Gastrocnemius medialis (tissue), 4 donors: ENCODE results near the gene GGA2.

Experiments used
- POLR2A ChIP-seq, 2 donors: fragments of 450-650 bp; IDR thresholded peaks; one replicate each; pipeline ENCODE4 v1.6.1; 2017; ENCODE audit warnings: antibody characterized with exemption in 2 of 2, mild to moderate bottlenecking in 2 of 2, moderate library complexity in 2 of 2
- TF ChIP-seq, protein P1 (sequence below), 5 experiments: fragments of 450-650 bp in 3 of 5; fragments of 200-600 bp in 2 of 5; sonication (generic) in 2 of 5; IDR thresholded peaks in 4 of 5; conservative IDR thresholded peaks in 1 of 5; 1 replicate in 4 of 5; 2 replicates in 1 of 5; pipeline ENCODE4 v1.5.1; 2016 to 2019; ENCODE audit warnings: antibody characterized with exemption in 5 of 5, mild to moderate bottlenecking in 3 of 5, moderate library complexity in 3 of 5

DNA sequence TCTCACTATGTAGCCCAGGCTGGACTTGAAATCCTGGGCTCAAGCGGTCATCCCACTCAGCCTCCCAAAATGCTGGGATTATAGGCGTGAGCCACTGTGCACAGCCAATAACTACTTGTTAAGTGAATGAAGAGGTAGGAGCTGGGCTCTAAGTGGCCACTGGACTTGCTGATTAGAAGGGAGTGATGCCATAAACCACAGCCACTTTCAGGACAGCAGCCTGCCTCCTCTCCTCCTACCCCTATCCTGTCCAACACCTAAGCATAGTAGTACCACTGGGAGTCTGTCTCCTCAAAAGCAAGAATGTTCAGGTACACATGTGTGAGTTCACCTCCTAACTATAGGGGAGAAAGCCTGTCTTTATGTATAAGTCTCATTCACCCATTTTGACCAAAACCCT lies 45.1 kb downstream of the GGA2 start:
- TF ChIP-seq, protein P1, sequence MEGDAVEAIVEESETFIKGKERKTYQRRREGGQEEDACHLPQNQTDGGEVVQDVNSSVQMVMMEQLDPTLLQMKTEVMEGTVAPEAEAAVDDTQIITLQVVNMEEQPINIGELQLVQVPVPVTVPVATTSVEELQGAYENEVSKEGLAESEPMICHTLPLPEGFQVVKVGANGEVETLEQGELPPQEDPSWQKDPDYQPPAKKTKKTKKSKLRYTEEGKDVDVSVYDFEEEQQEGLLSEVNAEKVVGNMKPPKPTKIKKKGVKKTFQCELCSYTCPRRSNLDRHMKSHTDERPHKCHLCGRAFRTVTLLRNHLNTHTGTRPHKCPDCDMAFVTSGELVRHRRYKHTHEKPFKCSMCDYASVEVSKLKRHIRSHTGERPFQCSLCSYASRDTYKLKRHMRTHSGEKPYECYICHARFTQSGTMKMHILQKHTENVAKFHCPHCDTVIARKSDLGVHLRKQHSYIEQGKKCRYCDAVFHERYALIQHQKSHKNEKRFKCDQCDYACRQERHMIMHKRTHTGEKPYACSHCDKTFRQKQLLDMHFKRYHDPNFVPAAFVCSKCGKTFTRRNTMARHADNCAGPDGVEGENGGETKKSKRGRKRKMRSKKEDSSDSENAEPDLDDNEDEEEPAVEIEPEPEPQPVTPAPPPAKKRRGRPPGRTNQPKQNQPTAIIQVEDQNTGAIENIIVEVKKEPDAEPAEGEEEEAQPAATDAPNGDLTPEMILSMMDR (IDR thresholded peaks at IDR 0.05 in 4 of 5, conservative IDR thresholded peaks at IDR 0.05 in 1 of 5) = no peak
- TF ChIP-seq POLR2A (IDR thresholded peaks at IDR 0.05) = no peak
